A549 (cell line): ENCODE results near the gene MEGF10.

Experiments used
- CHD2 ChIP-seq: fragments of 150-350 bp; IDR thresholded peaks from 2 replicates; pipeline ENCODE4 v1.6.1; 2014; ENCODE audit warnings: low read length; ENCODE audit not compliant: partially characterized antibody
- EP300 ChIP-seq, 2 experiments: fragments of >200 bp; sonication (Bioruptor Twin); formaldehyde crosslinking; IDR thresholded peaks; 2 replicates in 1 of 2; 3 replicates in 1 of 2; pipeline ENCODE4 v1.6.1; 2016 to 2017
- POLR2A ChIP-seq: IDR thresholded peaks from 2 replicates; pipeline ENCODE4 v1.6.1; 2012; ENCODE audit warnings: mild to moderate bottlenecking, low read length
- RAD21 ChIP-seq, 2 experiments: fragments of >200 bp in 1 of 2; sonication (Bioruptor Twin) in 1 of 2; formaldehyde crosslinking in 1 of 2; IDR thresholded peaks in 1 of 2; conservative IDR thresholded peaks in 1 of 2; 2 replicates in 1 of 2; 3 replicates in 1 of 2; pipeline ENCODE4 v1.6.1; 2012 to 2018; ENCODE audit warnings: inconsistent platforms in 1 of 2

DNA sequence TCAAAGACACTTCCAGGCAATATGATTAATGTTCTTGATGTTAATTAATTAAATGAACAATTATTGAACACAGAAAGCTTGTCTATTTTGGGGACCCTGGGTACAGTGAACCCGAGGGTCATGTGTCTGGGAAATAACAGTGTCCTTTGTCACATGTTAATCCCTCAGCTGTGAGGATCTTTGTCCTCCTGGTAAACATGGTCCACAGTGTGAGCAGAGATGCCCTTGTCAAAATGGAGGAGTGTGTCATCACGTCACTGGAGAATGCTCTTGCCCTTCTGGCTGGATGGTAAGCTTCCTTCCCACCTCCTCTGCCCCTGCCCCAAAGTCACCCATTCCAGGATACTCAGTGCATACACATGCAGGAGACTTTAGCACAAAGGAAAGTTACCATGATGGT is 107.9 kb downstream of the MEGF10 start:
- no peak for TF ChIP-seq RAD21 (conservative IDR thresholded peaks at IDR 0.05 in 1 of 2, IDR thresholded peaks at IDR 0.05 in 1 of 2)
- no peak for TF ChIP-seq POLR2A
- no peak for TF ChIP-seq CHD2
- no peak for TF ChIP-seq EP300 (IDR thresholded peaks at IDR 0.05)
